ENCODE data around the gene CA4.
A peak's percentile ranks its signal among the peaks of the same experiment; 100 is the strongest.

Gene CA4

DNA sequence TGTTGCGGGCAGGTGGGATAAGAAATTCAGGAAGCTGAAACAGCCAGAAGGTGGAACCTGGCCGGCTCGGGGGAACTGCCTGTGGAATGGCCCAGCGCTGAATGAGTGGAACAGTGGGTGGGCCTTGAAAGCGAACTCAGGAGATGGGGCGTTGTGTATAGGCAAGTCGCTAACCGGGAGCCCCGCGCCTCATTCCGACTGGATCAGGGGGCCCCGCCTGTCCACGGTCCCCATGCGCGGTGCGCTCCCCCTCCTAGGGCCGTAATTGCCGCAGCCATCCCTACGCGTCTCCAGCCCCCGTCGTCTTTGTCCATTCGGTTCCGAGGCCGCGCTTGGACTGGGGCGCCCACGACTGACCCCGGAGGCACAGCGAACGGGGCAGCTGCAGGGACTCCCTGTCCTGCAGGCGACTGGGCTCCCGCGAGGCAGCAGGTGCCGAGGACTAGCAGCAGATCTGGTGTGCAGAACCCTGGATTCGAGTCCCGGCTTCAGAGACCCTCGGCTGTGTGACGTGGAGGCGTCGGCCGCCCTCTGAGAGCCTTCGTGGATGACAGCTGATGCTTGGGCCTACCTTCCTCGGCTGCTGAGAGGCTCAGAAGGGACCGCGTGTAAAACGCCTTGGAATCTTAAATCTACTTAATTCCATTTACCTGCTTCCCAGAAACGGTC is 10.9 kb upstream of the CA4 start:
- Mint-ChIP-seq H3K27me3 (peaks cover 65 to 84% of the 10 kb centered on the region in 2 donors), H3K9me3 (no peaks in the 10 kb centered on the region), H3K36me3 (ENCODE audit: insufficient read depth) (peaks cover 8% of the 10 kb centered on the region), H3K27ac (no peak overlapping the region), H3K4me3 (no peak overlapping the region), H3K4me1 (ENCODE audit: low read depth in 2 of 2) (peaks cover 39 to 48% of the 10 kb centered on the region in 2 donors)
- DNase-seq (no peak), ATAC-seq (replicated peaks) (no peak)

DNA sequence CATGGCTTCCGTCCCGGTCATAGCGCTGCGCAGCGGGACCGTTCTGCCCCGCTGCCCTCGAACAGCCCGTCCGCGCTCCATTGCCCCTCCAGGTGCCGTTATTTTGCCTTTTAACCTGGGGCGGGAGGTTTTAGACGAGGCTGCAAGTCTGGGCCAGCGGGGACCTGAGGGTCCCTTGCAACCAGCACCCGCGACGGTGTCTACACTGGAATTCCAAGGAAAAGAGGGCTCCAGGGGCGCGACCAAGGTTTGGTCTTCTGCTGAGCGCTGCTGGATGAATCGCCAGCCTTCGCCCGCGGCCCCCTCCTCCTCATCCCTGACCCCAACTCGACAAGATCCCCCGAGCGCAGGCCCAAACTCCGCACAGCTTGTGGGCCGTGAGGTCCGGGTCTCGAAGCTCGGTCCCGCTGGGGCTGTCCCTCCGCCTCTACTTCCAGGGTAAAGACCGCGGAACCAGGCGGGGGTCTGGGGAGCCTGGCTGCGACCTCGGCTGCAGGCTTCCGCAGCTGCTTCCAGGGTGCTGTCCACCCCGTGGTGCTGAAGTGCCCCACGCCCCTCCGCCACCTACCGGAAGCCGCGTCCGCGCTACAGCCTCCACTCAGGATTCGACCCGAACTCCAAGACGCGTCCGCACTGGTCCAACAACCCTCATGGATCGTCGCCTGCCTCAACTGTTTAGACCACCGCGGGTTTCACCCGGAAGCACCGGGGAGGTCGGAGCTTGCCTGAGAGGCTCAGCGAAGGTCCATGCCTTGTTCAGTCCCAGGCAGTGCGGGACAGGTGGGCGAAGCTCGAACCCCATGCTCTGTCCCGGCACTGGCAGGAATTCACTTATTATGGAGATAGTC is 10.1 kb upstream of the CA4 start:
- peaks cover 72 to 92% of the 10 kb centered on the region in 2 donors for H3K27me3 Mint-ChIP-seq
- peaks cover 32 to 45% of the 10 kb centered on the region in 2 donors for H3K4me1 Mint-ChIP-seq (ENCODE audit: low read depth in 2 of 2)
- peak overlapping the region in 1 of 2 donors; percentile 47 for H3K4me3 Mint-ChIP-seq
- no peak overlapping the region for H3K27ac Mint-ChIP-seq
- DNase-seq (peak; percentile 54 to 59 (median 55)), ATAC-seq (replicated peaks) (peak; percentile 42)
- H3K9me3 Mint-ChIP-seq, result no peaks in the 10 kb centered on the region
- H3K36me3 Mint-ChIP-seq (ENCODE audit: insufficient read depth), result peaks cover 10% of the 10 kb centered on the region

DNA sequence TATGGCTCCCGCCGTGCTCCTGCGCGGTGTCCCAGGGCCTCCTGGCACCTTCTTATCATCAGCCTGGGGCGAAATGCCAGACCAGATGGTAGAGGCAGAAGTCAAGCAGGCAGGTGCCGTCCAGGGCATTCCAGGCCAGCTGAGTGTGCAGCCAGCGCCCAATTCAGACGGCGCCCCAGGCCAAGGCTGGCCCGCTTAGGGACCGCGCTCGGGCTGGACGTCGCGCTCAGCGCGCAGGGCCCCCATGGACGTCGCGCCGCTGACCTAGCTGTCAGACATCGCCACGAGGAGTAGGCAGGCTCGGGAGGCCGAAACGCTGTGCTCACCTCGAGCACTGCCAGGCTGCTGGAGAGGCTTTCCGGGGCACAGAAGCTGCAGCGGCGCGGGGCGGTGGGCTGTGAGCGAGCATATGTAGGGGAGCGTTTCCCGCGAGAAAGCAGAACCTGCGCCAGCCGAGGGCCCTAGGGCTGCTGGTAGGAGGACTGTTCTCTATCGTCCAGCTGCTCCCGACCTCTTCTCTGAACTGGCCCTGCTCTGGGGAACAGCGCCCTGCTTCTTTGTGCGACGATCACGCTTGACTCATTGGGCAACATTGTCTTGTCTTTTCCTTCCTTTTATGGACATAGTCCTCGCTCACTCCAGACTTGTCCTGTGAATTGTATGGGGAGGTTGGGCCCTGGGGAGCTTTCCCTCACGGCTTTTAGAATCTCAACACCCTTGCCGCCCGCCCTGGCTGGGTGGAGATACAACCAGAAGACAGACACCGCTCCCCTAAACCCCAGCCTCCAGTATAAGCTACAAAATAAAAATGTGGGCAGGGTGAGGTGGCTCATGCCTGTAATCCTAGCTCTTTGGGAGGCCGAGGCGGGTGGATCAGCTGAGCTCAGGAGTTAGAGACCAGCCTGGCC is 8.4 kb upstream of the CA4 start:
- DNase-seq (no peak), ATAC-seq (replicated peaks) (no peak)
- peaks cover 76 to 96% of the 10 kb centered on the region in 2 donors for H3K27me3 Mint-ChIP-seq
- H3K4me1 Mint-ChIP-seq (ENCODE audit: low read depth in 2 of 2), result peaks cover 17 to 33% of the 10 kb centered on the region in 2 donors
- peaks cover 10% of the 10 kb centered on the region for H3K36me3 Mint-ChIP-seq (ENCODE audit: insufficient read depth)
- H3K9me3 Mint-ChIP-seq, result no peaks in the 10 kb centered on the region
- no peak overlapping the region for H3K27ac Mint-ChIP-seq
- peak overlapping the region in 1 of 2 donors; percentile 51 for H3K4me3 Mint-ChIP-seq

DNA sequence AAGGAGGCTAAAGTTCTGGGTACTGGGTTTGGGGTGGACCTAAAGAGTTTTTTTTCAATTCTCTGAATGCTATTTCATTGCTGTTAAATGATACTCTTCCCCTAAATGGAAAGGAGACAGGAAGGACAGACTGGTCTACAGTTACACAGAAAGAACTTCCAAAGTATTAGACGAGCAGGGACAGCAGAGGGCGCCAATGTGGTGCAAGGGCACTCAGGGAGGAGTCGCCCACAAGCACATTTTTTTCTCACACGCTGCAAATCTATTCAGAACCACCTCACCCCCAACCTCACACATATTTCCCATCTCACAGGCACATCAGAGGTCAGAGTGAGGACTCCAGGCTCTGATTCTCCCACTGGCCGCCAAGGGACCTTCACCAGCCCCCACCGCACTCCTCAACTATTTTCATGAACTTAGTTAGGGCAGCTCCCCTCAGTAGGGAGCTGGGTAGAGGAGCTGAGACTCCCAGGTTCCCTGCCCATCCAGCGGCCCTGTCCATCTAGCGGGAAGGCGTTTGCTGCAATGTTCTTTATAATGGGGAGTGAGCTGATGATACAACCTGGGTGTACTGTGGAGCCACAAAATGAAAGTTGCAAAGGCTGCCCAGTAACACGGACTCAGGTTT is 6.8 kb upstream of the CA4 start:
- Mint-ChIP-seq H3K36me3 (ENCODE audit: insufficient read depth) (peaks cover 10% of the 10 kb centered on the region), H3K4me1 (ENCODE audit: low read depth in 2 of 2) (peaks cover 17 to 33% of the 10 kb centered on the region in 2 donors), H3K27ac (no peak overlapping the region), H3K9me3 (no peaks in the 10 kb centered on the region), H3K4me3 (no peak overlapping the region), H3K27me3 (peaks cover 83 to 97% of the 10 kb centered on the region in 2 donors)
- peak; percentile 83 for ATAC-seq (replicated peaks)
- DNase-seq, result peak; percentile 61 to 75 (median 73)

DNA sequence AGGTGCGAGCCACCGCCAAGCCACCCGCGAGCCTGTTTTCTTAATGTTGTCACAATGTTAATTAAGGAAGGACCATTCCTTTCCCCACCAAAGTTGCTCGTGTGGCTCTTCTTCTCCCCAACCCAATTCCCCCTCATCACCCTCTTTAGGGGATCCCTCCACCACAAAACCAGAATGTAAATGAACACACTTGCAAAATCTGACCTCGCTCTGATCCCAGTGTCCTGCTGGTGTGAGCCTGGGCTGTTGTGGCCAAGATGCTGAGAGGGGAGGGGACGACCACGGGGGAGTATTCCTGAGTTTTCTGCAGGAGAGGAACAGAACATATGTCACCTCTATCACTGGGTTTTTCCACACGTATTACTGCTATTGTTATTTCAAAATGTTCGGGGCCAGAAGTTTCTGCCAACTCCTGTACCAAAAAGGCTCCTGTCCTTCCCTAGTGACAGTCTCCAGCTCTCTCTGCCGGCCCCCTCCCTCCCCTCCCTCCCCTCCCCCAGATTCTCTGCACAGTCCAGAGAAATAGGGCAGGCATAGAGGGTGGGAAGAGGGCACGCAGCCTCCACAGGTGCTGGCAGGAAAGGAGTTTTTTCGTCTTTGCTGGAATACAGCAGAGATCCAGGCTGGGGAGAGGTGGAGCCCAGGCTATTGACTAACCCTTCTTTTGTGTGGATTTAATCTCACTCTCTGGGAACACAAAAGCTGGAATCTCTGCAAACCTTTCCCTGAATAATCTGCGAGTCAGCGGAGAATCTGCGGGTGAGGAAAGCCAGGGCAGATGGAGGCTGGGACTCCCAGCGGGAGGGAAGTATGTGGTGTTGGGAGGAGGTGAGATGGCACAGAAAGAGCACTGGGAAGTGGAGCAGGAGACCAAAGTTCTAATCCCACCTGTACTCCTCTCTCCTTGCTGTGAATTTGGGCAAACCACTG is 4.5 kb upstream of the CA4 start:
- no peak for ATAC-seq (replicated peaks)
- Mint-ChIP-seq H3K4me1 (ENCODE audit: low read depth in 2 of 2) (peaks cover 12 to 40% of the 10 kb centered on the region in 2 donors), H3K36me3 (ENCODE audit: insufficient read depth) (peaks cover 6% of the 10 kb centered on the region), H3K27me3 (peaks cover 88 to 94% of the 10 kb centered on the region in 2 donors), H3K9me3 (no peaks in the 10 kb centered on the region), H3K4me3 (no peak overlapping the region), H3K27ac (no peak overlapping the region)
- DNase-seq, result no peak

DNA sequence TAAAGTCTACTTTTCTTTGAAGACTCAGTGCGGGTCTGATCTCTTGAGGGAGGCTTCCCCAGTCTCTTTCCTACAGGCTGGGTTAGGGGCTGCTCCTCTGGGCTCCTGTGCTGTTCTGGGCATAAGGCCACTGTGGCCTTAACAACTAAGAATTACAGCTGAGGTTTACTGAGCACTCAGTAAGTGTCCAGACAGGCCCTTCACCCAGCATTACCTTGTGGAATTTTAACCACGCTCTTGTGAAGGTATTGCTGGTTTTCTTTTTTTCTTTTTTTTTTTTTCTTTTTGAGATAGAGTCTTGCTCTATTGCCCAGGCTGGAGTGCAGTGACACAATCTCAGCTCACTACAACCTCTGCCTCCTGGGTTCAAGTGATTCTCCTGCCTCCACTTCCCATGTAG is 3.6 kb upstream of the CA4 start:
- no peak for ATAC-seq (replicated peaks)
- peaks cover 13 to 42% of the 10 kb centered on the region in 2 donors for H3K4me1 Mint-ChIP-seq (ENCODE audit: low read depth in 2 of 2)

DNA sequence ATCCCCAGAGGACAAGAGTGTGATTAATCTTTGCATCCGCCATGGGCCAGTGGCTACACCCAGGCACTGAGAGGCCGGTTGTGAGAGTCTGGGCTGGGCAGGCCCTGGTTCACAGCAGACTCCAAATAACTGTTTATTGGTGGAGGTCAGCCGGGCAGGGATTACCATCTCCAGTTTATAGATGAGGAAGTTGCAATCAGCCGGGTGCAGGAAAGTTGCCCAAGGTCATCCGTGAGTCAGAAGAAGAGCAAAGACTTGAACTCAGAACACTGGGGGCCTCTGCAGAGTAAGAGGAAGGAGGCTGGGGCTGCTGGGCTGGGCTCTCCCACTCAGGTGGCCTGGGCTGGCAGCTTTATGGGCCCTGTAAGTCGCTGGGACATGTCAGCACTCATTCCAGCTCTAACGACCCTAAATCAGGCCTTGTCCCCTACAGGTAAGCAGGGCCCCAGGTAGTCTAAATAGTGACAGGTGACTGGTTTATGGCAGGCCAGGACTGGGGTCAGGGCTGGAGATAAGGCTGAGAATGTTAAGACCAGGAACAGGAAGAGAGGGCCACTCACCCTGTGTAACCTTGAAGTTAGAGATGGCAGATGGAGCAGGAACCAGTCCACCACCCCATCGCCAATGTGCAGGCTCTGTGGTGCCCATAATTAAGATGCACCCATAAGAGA is 2.1 kb upstream of the CA4 start:
- Mint-ChIP-seq H3K27ac (no peak overlapping the region), H3K36me3 (ENCODE audit: insufficient read depth) (peaks cover 2% of the 10 kb centered on the region), H3K27me3 (peaks cover 76 to 93% of the 10 kb centered on the region in 2 donors), H3K9me3 (no peaks in the 10 kb centered on the region), H3K4me1 (ENCODE audit: low read depth in 2 of 2) (peaks cover 14 to 32% of the 10 kb centered on the region in 2 donors), H3K4me3 (no peak overlapping the region)
- ATAC-seq (replicated peaks) (no peak), DNase-seq (no peak)

More for the DNA sequence above, 3.6 kb upstream of the CA4 start:
- Mint-ChIP-seq H3K27me3 (peaks cover 86 to 93% of the 10 kb centered on the region in 2 donors), H3K9me3 (no peaks in the 10 kb centered on the region), H3K4me3 (no peak overlapping the region), H3K27ac (no peak overlapping the region), H3K36me3 (ENCODE audit: insufficient read depth) (peaks cover 5% of the 10 kb centered on the region)
- DNase-seq, result no peak

DNA sequence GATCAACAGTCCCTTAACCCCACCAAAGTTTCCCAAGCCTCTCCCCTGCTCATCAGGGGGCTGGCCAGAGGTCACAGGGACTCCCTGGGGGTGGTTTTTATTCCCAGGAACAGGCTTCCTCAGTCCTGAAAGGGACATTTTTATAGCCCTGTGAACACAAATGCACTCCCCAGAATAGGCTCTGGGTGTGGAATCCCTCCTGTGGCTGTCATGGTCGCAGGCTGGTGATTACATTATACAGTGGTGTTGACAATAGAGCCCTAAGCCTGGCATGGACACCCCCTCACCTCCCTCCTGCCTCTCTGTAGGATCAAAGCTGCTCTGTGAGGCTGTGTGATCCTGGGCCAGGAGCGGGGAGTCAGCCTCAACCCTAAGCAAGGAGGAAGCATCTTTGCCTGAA is 1.4 kb upstream of the CA4 start:
- no peak for ATAC-seq (replicated peaks)
- Mint-ChIP-seq H3K27me3 (peaks cover 72 to 94% of the 10 kb centered on the region in 2 donors), H3K9me3 (no peaks in the 10 kb centered on the region), H3K4me1 (ENCODE audit: low read depth in 2 of 2) (peaks cover 9 to 26% of the 10 kb centered on the region in 2 donors), H3K4me3 (no peak overlapping the region), H3K27ac (no peak overlapping the region), H3K36me3 (ENCODE audit: insufficient read depth) (peaks cover 3% of the 10 kb centered on the region)
- DNase-seq, result no peak

DNA sequence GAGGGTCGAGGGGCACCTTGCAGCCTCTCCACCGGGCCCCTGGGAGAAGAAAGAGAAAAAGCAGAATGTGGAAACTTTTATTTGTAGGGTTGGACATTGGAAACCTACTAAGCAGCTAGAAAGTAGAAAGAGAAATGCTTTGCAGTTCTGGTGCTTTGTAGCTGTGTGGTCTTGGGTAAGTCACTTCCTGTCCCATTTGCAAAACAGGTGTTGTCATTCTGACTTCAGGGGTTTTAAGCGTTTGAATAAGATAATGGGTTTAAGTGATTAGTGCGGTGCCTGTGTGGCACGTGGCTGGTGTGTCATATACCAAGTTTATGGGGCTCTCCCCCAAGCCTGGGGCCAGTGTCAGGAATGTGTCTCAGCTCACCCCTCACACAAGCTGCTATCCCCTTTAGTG is 1.6 kb downstream of the CA4 start:
- H3K4me3 Mint-ChIP-seq, result peak overlapping the region in 1 of 2 donors; percentile 62
- no peak overlapping the region for H3K27ac Mint-ChIP-seq
- ATAC-seq (replicated peaks) (peak; percentile 70), DNase-seq (no peak)
- peaks cover 8 to 16% of the 10 kb centered on the region in 2 donors for H3K4me1 Mint-ChIP-seq (ENCODE audit: low read depth in 2 of 2)
- peaks cover 3% of the 10 kb centered on the region for H3K36me3 Mint-ChIP-seq (ENCODE audit: insufficient read depth)
- no peaks in the 10 kb centered on the region for H3K9me3 Mint-ChIP-seq
- peaks cover 58 to 96% of the 10 kb centered on the region in 2 donors for H3K27me3 Mint-ChIP-seq

DNA sequence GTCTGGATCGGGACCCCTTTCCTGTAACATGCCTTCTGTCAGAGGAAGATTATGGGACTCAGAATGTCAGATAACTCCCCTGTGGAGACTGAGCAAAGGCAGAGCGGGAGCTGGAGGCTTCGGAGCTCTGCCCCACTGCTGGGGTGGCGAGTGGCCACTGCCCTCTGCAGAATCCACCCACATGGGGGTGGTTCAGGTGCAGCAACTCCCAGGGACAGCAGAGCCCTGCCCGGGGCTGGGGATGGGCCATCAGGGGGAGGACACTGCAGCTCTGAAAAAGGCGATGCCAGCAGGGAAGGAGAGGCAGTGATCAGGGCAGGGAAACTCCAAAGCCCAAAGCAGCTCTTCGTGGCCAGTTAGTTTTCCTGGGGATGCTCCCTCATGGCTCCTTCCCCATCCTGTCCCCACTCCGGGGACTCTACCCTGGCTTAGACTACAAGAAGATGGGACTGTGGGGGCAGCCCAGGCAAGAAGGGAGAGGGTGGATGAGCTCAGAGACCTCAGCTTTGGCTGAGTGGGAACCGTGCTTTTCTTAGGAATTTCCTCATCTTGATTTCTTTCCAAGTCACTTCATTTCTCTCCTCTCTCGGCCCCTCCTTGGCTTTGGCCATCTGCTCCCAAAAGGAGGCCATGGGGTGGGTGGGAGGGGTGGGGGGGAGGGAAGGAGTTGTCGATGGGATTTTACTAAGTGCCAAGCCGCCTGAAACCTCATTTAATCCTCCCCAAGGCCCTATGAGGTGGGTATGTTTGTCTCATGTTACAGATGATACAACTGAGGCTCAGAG is 4.0 kb downstream of the CA4 start:
- H3K36me3 Mint-ChIP-seq (ENCODE audit: insufficient read depth), result peaks cover 7% of the 10 kb centered on the region
- H3K9me3 Mint-ChIP-seq, result no peaks in the 10 kb centered on the region
- H3K27me3 Mint-ChIP-seq, result peaks cover 57 to 96% of the 10 kb centered on the region in 2 donors
- DNase-seq (no peak), ATAC-seq (replicated peaks) (no peak)
- peaks cover 8 to 16% of the 10 kb centered on the region in 2 donors for H3K4me1 Mint-ChIP-seq (ENCODE audit: low read depth in 2 of 2)
- H3K27ac Mint-ChIP-seq, result no peak overlapping the region
- no peak overlapping the region for H3K4me3 Mint-ChIP-seq
